ENCODE results near the gene PITRM1.

- TF ChIP-seq POLR2AphosphoS5 (IDR thresholded peaks at IDR 0.05) (peak; percentile 96), POLR2A (IDR thresholded peaks at IDR 0.05) (no peak), CTCF (IDR thresholded peaks at IDR 0.05) (peak in 2 of 4 experiments; percentile 13 to 34)
Measured at GRCh38 chr10:3107426-3107961, 65.1 kb downstream of the PITRM1 start.

Data from gastroesophageal sphincter (tissue), 3 donors.